AG09319 (cell line): ENCODE data around the gene ERFL.

Experiments
- DNase-seq: peaks from one replicate; pipeline ENCODE4 v3.0.0-alpha.2; 2010; ENCODE audit warnings: low read depth; ENCODE audit errors: extremely low read depth
- TF ChIP-seq, protein P1 (sequence below): IDR thresholded peaks from 2 replicates; pipeline ENCODE4 v1.5.1; 2011; ENCODE audit warnings: low read depth, mild to moderate bottlenecking, inconsistent platforms, low read length, moderate library complexity

ERFL gene

DNA sequence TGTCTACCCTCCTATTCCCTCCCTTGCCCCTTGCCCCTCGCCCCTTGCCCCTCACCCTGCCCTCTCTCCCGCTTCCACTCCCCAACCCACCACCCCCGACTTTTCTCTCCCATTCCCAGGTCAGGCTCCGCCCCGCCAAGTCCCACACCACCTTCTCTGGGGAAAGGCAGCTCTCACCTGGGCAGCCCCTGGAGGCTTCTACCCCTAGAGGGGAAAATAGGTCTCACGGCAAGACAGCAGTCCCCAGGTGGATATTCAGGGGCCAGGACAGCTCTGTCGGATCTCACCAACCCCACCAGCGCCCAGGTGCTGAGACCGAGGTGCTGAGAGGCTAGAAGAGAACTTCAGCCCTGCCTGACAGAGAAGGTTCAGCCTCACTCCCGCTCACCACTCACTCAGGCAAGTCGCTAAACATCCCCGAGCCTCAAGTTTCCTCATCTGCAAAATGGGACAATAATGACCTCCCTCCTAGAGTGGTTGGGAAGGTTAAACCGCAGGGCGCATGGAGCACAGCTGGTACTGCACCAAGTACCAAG is 1.4 kb upstream of the ERFL start:
- DNase-seq = no peak
- TF ChIP-seq, protein P1, sequence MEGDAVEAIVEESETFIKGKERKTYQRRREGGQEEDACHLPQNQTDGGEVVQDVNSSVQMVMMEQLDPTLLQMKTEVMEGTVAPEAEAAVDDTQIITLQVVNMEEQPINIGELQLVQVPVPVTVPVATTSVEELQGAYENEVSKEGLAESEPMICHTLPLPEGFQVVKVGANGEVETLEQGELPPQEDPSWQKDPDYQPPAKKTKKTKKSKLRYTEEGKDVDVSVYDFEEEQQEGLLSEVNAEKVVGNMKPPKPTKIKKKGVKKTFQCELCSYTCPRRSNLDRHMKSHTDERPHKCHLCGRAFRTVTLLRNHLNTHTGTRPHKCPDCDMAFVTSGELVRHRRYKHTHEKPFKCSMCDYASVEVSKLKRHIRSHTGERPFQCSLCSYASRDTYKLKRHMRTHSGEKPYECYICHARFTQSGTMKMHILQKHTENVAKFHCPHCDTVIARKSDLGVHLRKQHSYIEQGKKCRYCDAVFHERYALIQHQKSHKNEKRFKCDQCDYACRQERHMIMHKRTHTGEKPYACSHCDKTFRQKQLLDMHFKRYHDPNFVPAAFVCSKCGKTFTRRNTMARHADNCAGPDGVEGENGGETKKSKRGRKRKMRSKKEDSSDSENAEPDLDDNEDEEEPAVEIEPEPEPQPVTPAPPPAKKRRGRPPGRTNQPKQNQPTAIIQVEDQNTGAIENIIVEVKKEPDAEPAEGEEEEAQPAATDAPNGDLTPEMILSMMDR = no peak

DNA sequence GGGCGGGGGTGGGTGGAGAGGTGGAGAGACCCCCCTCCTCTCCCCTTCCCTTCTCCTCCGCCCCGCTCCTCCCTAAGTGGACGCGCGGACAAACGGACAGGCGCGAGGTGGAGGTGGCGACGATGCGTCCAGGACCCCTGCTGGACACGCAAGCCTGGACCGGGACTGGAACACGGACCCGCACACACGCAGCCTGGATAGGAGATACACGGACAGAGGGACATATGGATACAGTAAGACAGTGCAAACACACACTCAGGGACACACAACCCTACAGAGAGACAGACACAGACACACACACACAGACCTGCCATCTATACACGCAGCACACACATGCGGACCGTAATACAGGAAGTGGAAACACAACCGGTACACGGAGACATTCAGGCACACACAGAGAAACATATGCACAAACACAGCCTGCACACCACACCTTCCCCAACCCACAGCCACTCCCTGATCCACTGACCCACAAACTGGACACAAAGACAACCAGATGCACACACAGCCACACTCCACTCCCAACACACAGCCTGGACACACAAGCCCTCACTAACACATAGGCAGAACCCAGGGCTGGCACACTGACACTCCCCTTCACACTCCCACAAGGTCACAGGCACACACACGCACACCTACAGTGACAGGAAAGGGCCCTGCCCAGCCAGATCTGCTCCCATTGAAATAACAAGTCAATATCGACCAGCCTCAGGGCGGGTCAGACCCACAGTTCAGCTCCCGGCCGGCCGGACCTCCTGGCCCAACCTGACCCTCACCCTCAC is 696 bp upstream of the ERFL start:
- TF ChIP-seq, protein P1 = no peak
- DNase-seq = no peak

DNA sequence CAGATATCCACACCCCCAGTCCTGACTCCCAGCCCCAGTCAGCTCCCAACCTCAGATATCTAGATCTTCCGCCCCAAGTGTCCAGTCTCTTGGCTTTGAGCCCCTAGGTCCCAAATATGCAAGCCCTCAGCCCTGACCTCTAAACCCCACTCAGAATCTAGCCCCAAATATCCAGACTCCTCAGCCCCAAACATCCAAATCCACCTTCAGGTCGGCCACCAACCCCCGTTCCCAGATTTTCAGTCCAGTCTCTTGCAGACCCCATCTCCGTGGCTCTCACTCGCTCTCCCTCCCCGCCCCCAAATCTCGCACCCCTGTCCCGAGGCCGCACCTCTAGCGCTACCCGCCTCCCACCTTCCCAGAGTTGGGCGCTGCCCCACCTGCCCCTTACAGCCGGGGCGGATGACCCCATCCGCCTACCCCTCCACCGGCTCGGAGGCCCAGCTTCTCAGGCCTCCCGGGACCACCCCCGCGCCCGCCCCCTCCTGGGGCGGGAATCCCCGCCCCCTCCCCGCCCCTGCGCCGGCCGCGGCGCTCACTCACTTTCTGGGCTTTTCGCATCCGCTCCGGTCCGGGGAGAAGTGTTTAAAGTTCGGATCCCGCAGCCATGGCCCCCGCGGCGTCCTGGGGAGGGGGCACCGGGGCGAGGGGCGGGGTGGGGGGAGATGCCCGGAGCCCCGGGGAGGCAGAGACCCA is 604 bp downstream of the ERFL start:
- TF ChIP-seq, protein P1 = no peak
- DNase-seq = no peak

DNA sequence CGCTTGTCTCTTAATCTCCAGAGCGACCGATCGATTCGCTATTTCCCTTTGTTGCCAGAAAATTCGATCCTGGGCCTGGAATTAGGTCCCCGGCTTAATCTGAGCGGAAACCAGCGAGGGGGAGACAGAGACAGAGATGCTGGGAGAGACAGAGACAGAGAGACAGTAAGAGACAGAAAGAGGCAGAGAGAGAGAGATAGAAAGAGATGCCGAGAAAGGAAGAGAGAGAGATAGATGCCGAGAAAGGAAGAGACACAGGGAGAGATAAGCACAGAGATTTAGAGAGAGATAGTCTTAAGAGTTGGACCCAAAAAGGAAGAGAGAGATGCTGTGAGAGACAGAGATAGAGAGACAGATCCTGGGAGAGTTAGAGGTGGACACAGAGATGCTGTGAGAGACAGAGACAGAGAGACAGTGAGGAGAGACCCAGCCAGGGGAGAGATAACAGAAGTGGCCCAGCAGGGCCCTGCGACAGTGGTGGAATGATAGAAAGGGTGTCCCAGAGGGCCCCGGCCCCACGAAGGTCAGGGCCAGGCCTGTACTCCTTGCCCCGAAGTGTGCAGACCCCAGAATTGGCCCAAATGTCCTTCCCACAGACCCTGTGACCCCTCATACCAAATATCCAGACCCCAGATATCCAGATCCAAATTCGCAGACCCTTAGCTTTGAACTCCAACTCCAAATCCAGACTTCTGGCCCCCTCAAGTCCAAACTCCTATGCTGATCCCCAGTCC is 1.3 kb downstream of the ERFL start:
- TF ChIP-seq, protein P1 = no peak
- DNase-seq = no peak

DNA sequence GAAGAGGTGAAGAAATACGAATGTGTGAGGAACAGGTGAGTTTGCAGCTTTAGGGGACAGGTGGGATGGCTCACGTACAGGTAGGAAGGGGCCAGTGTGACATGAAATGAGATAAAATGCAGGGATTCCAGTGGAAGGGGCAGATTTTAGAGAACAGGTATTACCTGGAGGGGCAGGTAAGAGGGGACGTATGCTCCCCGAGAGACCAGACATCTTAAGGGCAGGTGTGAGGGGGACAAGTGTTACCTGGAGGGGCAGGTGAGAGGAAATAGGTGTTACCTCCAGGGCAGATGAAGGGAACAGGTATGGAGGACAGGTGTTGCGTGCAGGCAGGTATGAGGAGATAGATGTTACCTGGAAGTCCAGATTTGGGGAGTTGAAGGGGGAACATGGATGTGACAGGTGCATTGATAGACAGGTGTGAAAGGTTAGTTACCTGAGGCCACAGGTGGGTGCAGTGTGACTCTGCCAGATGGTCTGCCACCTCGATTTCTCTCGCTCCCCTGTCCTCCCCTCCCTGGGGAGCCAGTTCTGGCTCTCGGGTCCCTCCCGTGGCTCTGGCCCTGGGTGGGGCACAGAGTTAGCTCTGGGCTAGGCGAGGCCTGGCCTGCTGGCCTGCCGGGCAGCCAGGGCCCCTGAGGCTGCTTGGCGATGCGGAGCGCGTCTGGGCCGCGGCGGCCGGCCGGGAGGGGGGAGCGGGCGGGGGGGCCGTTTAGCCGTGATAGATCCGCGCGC is 2.1 kb downstream of the ERFL start:
- TF ChIP-seq, protein P1 = no peak
- DNase-seq = no peak

DNA sequence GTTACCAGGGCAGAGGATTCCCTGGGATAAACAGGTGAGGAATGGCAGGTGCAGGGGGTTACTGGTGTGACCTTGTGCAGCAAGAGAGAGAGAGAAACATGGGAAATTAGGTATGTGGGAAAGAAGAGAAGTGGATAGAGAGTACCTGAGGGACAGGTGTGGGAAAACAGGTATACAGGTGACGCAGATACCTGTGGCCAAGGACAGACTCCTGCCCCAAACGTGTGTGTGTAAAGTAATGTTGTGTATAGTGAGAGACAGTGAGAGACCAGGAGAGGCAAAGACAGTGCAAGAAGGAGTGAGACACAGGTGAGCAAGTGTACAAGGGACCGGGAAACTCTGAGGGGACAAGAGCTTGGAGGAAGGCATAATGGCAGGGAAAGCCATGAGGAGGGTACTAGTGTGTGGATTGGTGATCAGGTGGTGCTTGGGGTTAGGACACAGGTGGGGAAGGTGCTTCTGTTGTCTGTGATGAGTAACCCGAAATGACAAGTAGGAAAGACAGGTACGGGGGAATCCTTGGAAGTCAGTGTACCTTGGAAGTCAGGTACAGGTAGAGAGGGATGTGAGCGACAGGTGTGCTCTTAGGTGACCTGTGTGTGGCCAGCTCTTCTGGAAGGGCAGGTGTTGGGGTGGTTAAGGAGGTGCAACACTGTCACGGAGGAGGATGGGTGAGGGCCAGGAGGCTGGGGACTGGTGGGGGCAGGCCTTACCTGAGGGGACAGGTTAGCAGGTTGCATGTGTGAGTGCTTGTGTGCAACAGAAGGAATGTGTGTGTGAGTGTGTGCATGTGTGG is 2.8 kb downstream of the ERFL start:
- TF ChIP-seq, protein P1 = no peak
- no peak for DNase-seq
